ENCODE data around the gene PBRM1.

DNA sequence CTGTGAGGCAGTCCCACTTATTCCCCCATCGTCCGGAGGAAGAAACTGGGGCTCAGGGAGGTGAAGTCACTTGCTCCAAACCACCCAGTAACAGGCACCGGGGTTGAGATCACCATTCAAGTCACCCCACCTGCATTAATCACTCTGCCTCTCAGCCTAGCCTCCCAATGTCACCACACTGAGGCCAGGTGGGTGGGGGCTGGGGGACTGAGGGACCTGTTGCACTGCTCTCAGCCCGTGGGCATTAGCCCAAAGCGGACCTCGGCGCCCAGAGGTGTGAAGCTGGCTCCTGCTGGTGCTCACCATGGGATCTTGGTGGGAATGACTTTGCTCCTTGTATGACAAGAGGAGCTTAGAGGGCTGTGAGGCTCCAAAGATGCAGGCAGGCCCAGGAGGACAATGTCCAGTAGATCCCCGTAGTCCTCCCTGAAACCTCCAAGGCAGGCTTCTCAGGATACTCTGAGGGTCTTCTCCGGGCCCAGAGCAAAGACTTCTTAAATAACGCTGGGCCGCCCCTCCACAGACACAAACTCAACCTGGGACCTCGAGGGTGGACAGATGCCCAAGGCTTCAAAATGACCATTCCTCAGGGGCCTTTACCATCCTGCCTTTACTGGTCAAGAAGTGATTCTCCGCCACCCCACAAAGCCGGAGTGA, 153.7 kb downstream of the PBRM1 start:
- TF ChIP-seq EZH2 (IDR thresholded peaks at IDR 0.05; ENCODE audit: borderline replicate concordance, insufficient read depth, low read depth, low read length, poor library complexity, severe bottlenecking) = no peak
- TF ChIP-seq, protein P1, sequence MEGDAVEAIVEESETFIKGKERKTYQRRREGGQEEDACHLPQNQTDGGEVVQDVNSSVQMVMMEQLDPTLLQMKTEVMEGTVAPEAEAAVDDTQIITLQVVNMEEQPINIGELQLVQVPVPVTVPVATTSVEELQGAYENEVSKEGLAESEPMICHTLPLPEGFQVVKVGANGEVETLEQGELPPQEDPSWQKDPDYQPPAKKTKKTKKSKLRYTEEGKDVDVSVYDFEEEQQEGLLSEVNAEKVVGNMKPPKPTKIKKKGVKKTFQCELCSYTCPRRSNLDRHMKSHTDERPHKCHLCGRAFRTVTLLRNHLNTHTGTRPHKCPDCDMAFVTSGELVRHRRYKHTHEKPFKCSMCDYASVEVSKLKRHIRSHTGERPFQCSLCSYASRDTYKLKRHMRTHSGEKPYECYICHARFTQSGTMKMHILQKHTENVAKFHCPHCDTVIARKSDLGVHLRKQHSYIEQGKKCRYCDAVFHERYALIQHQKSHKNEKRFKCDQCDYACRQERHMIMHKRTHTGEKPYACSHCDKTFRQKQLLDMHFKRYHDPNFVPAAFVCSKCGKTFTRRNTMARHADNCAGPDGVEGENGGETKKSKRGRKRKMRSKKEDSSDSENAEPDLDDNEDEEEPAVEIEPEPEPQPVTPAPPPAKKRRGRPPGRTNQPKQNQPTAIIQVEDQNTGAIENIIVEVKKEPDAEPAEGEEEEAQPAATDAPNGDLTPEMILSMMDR (IDR thresholded peaks at IDR 0.05) = no peak
